ENCODE data around the gene CAPN12. TPM values are rescaled to one million over a fixed set of nuclear protein-coding genes. Genes with fewer than 3 reads are reported as not detected.

The CAPN12 gene
- total RNA-seq, 1 donor from 2014 or later = not detected

Other genes starting within 250 kb of the CAPN12 start
- gene MAP4K1, start 126.5 kb downstream of the CAPN12 start, total RNA-seq = 3.1 TPM
- 660 TPM for gene EIF3K, start 125.3 kb downstream of the CAPN12 start, total RNA-seq
- 145 TPM for gene ACTN4, start 96.8 kb downstream of the CAPN12 start, total RNA-seq
- gene LGALS7, start 29.0 kb upstream of the CAPN12 start, total RNA-seq = not detected
- not detected for gene LGALS7B, start 44.7 kb upstream of the CAPN12 start, total RNA-seq
- 0.76 TPM for gene LGALS4, start 68.5 kb upstream of the CAPN12 start, total RNA-seq
- gene ECH1, start 87.3 kb upstream of the CAPN12 start, total RNA-seq = 1,308 TPM
- gene HNRNPL, start 105.5 kb upstream of the CAPN12 start, total RNA-seq = 184 TPM
- 4.1 TPM for gene RINL, start 133.8 kb upstream of the CAPN12 start, total RNA-seq
- gene SIRT2, start 155.1 kb upstream of the CAPN12 start, total RNA-seq = 99.8 TPM
- 17.9 TPM for gene NFKBIB, start 155.5 kb upstream of the CAPN12 start, total RNA-seq
- gene CCER2, start 167.7 kb upstream of the CAPN12 start, total RNA-seq = not detected
- gene SARS2, start 186.3 kb upstream of the CAPN12 start, total RNA-seq = 16.0 TPM
- 67.9 TPM for gene MRPS12, start 186.5 kb upstream of the CAPN12 start, total RNA-seq
- gene FBXO17, start 231.3 kb upstream of the CAPN12 start, total RNA-seq = 2.3 TPM

All from Right ventricle myocardium inferior (tissue), 1 donor.